HG03439 (cell line): ENCODE measurements around the gene KRT79.
"Not testable (repeated sequence)": the region's sequence is repeated elsewhere in the genome, so short reads cannot be mapped to it uniquely, and the experiment has no call there.

Source experiments
- ATAC-seq: cut with Tn5 transposase; IDR thresholded peaks from one replicate; pipeline ENCODE4 v1.9.1; 2021; ENCODE audit warnings: mild to moderate bottlenecking, moderate library complexity; ENCODE audit not compliant: unreplicated experiment

The KRT79 gene

DNA sequence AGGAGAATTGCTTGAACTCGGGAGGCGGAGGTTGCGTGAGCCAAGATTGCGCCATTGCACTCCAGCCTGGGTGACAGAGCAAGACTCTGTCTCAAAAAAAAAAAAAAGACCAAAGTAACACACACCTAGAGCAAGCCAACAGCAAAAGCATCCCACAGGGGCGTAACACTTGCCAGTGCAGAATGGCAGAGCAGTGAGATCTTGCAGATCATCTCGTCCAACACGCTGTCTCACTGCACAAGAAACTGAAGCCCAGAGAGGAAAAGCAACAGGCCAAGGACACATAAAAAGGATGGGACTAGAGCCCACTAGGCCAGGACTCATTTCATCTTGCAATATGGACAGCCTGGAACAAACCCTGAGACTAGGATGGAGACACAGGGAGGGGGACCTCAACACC lies 27.4 kb upstream of the KRT79 start:
- no peak for ATAC-seq

DNA sequence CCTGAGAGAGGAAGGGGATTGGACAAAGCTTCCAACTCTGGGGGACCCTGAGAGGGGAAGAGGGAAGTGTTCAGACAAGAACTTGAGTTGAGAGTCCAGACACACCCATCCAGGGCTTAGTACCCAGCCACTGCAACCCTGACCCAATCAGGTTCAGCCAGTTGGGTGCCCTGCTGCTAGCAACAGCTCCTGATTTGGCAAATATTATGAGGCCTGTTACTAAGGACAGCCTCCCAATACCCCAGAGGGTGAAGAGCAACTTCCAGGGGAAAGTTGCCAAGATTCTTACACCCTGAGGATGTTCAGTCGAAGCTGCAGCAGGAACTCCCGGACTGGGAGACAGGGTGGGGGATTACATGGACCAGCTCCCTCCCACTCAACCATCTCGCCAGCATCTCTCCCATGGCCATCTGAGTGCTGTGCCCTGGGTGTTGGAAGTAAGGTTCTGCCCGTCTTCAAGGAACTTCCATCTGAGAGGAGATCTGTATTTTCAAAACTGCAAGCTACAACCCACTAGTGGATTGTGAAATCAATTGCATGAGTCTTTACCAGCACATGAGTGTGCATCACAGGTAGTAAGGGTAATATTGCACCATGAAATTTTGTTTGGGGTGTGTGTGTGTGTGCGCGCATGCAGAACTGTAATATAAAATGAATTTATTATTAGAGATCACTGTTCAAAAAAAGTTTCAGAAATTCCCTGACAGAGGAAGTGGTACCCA lies 26.2 kb upstream of the KRT79 start:
- ATAC-seq, result no peak

DNA sequence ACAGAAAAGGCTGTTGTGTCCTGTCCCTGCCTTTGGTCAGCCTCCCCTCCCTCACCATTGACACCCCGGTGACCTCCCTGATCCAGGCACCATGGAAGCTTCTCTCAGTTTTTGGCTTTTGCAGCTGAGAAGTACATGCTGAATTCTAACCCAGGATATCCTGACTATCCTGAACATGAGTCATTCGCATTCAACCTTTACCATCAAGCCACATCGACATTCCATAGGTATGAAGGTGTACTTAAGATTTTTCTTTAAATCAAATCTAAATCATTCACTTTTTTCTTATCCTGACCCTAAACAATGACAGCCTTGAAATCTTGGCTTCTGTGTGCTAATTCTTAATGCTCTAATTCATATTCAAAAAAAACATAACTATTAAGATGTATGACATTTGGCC lies 23.4 kb upstream of the KRT79 start:
- ATAC-seq, result no peak

DNA sequence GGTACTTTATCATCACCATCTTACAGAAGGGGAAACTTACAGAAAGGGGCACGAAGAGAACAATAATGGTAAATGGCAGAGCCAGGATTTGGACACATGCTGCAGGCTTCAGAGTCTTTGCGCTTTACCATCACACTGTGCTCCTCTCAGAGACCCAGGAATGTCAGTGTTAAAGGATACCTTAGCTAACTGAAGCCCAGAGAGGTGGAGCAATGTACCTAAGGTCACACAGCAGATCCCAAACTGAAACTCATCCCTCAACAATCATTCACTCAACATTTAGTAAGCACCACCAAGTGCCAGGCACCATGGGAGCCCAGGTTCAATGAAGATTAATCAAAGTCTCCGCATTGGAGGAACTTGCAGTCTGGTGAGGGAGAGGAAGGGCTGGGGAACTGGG lies 22.7 kb upstream of the KRT79 start:
- ATAC-seq, result no peak

DNA sequence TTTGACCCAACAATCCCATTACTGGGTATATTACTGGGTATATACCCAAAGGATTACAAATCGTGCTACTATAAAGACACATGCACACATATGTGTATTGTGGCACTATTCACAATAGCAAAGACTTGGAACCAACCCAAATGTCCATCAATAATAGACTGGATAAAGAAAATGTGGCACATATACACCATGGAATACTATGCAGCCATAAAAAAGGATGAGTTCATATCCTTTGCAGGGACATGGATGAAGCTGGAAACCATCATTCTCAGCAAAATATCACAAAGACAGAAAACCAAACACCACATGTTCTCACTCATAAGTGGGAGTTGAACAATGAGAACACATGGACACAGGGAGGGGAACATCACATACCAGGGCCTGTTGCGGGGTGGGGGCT lies 22.0 kb upstream of the KRT79 start:
- ATAC-seq, result not testable (repeated sequence)

DNA sequence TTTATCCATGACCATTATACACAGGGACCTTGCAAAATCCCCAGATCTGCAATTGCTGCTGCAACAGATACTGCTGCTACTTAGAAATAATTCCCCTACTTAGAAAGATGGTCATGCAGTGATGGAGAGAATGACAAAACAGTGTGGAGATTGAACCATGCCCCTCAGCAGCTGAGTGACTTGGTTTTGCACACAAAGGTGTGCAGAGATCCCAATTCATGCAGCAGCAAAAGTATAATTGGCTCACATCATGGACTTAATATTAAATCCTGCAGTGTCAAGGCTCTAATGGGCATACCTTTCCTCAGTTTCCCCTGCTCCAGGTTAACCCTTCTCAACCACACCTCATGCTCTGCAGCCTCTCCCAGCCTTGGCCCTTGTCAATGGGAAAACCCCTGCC lies 17.7 kb upstream of the KRT79 start:
- no peak for ATAC-seq

DNA sequence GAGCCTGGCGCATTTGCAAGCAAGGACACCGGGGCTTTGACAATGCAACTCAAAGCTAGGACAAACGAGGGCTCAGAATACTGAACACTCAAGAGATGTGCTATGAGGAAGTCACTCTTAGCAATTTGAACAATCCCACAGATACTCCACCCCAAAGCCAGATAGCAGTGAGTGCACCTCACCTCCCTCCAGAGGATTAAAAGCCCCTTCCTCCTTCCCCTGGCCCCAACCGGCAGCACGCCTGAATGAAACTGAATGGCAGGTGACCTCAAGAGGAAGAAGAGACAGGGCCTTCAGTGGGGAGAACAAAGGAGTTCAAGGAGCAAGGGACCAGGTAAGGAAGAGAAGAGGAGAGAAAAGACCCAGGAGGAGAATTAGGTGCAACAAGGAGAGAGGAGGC lies 16.6 kb upstream of the KRT79 start:
- ATAC-seq, result no peak

DNA sequence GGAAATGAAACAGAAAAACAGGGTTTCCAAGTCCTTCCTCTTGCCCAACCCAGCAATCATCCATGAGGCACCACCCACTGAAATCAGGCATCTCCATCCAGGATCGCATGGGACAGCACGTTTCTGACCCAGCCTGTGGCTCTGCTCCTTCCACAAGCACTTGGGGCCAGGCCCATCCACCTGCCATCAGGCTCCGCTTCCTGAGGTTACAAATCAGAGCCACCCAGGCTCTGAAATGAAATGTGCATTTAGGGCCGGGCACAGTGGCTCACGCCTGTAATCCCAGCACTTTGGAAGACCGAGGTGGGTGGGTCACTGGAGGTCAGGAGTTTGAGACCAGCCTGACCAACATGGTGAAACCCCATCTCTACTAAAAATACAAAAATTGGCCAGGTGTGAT lies 15.4 kb upstream of the KRT79 start:
- no peak for ATAC-seq

DNA sequence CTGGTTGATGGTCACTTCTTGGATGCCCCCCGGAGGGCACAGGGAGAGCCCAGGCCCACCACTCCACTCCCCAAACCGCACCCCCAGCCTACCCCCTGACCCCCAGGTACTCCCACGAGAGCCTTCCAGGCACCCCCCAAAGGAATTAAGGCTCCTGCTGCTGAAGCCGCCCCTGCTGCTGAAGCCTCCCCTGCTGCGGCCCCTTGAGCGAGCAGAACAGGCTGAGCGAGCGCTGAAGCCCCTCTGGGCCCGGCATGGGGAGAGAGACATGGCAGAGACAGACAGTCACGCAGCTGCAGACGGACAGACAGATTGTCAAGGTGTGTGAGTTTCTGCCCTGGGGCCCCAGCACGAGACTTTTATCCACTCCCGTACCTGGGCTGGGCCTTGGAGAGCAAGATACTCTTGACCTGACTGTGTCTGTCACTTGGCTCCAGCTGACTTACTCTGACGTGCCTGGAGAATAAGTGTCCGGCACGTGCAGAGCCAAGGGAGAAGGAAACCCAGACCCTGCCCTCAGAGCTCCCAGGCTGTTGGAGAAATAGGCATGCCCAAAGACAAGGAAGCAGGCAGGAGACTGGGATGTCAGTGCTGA lies 14.6 kb upstream of the KRT79 start, which contains the start of gene KRT78:
Gene KRT78, minus strand, starts transcription at position 334 of the 595 bp plus-strand sequence. Its CDS starts 64 bp downstream, at position 270.
- ATAC-seq, result no peak

DNA sequence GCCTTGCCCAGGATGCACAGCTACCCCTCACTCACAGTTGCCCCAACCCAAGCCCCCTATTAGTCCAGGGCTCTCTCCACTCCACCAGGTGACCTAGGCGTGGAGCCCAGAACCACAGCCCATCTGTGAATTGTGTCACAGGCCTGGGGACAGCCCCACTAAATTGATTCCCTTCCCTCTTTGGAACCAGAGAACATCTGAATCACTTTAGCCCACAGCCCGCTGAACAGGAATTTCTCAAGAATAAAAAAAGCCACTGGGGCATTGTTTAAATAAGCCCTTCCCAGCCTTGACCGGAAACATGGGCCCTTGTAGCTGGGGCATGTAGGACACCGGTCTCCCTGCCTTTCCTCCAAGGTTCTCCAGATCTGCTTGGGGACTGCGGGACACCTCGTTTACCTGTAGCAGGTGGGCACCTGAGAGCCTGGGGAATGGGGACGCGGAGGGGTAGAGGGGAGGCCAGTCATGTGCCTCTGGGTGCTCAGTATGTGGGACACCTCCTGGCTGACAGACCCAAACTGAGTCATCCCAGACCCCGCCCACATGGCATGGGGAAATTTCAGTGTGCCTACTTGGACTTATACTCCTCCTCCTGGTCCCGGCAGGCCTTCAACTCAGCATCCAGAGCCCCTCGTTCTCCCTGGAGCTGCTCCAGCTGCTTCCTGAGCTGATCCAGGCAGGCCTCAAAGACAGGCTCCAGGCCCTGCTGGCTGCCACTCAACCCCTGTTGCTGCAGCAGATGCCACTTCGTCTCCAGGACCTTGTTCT lies 13.4 kb upstream of the KRT79 start:
- ATAC-seq, result no peak

DNA sequence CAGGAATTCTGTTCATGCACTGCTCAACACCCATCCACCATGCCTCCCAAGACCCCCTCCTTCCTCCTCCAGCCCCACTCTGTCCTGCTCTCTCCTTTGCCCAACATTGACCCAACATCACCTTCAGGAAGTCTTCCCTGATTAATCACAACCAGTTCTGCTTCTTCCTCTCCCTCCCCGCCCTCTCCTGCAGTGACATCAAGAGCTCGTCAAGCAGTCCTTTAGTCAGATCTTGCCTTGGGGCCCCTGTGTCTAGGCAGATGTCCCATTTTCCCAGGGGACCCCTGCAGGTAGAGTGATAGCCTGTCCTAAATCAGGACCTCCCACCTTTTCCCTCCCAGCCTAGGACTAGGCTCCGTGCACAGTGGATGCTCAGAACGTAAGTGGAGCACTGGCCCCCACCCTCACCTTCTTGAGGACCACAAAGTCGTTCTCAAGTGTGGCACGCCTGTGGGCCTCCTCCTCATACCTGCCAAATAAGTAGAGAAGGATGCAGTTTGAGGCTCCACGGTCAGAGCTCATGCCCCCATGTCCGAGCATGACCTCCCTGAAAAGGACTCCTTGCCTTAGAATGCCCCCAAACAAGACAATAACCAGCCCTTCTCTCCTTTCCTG lies 12.4 kb upstream of the KRT79 start:
- no peak for ATAC-seq

DNA sequence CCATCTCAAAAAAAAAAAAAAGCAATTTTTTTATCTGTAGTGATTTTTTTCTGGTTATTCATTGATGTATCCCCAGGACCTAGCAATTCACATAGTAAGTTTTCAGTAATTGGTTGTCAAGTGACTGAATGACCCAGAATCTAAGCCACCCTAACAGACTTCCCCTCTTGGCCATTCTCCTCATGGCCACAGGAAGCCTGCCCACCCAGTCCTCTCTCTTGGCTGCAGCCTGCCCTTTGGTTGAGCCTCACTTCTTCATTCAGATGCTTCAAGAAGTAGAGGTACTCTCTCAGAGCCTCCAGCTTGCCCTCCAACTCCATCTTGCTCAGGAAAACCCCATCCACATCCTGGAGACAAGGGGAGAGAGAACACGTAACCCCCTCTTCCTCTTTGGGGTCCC lies 11.8 kb upstream of the KRT79 start:
- ATAC-seq, result no peak

DNA sequence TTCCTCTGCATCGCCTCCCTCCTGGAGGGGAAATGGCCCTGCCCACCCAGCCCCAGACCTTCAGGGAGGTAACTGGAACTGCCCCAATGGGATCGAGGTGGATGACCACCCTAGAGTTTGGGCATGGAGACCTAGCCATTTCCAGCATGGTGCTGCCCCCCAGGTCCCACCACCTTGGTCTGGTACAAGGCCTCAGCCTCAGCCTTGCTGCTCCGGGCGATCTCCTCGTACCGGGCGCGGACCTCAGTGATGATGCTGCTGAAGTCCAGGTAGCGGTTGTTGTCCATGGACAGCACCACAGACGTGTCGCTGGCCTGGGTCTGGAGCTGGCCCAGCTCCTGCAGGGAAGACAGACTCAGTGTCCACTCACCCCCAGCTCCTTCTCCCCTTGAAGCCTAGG lies 10.3 kb upstream of the KRT79 start:
- no peak for ATAC-seq

DNA sequence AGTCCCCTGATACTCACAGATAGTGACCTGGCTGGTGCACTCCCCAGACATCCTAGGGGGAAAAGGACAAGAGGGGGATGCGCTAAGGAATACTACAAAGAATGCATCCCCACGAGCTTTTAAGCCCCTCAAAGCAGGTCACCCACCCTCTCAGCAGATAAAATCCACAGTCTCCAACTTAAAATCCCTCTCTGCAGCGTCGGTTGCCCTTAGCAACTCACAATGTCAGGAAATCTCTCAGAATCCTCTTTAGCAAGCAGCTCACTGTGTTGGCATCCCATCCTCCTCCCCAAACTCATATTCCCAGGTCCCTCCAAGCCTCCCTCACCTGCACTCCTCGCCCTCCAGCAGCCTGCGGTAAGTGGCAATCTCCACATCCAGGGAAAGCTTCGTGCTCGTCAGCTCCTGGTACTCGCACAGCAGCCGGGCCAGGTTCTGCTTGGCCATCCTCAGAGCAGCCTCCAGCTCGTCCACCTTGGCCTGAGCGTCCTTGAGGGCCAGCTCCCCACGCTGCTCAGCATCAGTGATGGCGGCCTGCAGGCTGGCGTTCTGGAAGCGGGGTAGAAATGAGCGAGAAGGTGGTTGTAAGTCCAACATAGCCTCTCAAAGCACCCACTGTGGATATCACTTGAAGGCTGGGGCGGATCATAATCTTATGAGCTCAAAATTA lies 5.5 kb upstream of the KRT79 start:
- no peak for ATAC-seq

DNA sequence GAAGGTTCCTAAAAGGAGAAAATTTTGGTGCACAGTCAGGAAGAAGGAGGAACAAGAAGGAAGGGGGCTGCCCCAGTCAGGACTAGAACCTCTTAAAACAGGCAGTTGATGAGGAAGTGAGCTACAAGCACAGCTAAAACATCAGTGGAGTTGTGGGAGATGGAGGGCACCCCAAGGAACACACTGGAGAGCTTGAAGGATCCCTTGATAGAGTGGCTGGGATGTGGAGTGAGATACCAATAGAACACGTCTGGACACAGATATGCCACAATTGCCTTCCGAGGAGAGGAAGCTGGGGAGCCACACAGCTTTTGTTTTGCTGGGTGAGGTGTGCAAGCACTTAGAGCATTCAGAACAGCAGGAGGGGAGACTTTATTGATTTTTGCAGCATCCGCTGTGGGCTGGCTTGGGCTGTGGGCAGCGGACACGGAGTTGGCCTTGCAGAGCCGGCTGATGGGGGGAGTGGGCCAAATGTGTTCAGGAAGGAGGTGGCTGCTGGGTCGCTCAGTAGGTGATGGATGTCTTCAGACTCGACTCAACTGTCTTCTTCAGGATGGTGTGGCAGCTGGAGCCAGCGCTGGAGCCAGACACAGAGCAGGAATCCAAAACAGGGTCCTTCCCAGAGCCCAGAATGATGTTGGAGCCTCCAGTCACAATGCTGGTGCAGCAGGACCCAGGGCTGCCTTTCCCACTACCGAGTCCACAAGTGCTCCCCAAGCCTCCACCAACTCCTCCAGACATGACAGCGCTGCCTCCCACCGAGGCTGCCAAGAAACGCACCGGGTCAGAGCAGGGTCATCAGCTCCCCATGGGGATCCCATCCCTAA lies 4.7 kb upstream of the KRT79 start:
- ATAC-seq, result no peak

DNA sequence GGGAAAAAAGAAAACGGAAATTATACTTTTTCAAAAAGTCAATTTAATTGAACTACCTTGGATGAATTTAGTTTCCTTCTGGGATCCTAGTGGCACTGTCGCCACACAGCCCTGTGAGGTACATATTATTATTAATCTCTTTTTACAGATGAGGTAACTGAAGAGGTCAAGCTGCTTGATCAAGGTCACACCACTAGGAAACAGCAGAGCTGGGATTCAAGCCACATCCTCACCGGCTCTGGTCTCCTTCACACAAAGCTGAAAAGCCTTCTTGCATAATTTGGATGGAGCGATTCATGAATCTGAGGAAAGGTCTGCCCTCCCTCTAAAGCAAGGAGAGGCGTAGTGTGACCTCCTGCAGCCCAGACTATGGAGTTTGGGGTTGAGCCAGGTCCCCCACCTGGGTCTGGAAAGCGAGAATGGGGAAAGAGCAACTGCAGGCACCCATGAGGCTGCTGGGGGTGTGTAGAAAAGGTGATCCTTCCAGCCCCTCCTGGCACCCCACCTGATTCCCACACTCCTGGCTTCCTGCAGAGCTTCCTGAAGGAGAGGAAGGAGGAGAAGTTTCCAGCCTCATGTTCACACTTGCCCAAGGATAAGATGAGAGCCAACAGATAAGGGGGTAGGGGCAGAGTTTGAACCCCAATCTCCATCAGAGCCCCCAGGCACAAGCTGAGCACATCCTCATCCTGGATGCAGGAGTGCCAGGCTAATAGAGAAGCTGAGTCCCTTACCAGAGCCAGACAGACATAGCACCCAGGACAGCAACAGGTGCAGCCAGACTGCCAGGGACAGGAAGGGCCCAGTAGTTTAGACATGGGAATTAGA lies 3.9 kb upstream of the KRT79 start:
- ATAC-seq, result no peak

DNA sequence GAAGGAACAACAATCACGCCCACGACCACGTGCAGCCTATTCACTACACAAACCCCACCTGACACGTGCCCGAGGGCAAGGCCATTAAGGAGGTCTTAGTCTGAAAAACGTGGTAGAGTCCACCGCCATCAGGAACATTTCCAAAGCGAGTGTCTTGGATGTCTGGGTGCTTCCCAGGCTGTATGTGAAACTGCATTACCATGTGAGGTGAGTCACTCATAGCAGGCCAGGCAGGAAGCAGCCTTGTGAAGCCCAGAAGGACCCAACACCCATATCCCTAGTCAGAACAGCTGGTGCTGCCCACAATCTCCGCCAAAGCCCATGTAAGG lies 3.3 kb upstream of the KRT79 start:
- no peak for ATAC-seq

DNA sequence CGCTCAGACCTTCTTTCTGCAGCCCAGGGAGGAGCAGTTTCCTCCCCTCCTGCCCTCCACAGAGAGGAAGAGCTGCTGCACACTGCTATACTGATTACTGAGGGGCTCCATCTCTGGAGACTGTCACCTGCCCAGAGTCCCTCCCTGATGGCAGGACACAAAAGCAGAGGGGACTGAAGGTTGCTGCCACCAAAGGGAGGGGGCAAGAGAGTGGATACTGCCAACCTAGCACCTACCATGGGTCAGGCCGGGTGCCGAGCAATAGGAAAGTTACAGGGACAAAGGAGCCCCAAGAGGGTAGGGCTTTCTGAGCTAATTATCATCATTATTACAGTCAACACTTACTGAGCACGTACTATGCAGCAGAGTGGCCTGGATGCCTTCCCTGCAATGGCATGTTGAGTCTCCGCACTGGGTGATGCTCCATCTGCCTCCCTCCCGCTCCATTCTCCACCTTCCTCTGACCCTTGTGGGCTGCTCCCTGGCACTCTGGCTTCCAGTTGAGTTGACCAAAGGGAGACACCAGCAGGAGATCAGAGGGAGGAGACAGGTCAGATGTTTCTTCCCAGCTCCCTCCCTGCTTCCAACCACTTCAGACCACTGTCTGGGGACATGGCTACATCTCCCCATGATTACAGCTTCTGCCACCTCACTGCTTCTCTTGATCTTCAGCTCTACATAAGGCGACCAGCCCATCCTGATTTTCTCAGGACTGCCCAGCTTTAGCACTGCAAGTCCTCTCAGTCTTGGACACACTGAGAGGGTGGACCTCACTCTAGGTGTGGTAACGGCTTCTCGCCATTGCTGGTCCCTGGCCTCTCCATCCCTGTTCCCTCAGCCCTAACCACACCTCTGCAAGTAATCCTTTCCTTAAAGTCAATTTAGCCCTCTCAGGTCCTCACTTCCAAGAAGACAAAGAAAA lies 2.6 kb upstream of the KRT79 start:
- no peak for ATAC-seq
